Measurements from ENCODE around the gene KCTD18. TPM values are rescaled to one million over a fixed set of nuclear protein-coding genes. Genes with fewer than 3 reads are reported as not detected.

KCTD18 gene
- total and polyA plus RNA-seq, 2 of the 8 experiments (the other 6 are each of a cell fraction or from before 2014, with no cell fraction given), result 1.6 to 3.1 TPM

DNA sequence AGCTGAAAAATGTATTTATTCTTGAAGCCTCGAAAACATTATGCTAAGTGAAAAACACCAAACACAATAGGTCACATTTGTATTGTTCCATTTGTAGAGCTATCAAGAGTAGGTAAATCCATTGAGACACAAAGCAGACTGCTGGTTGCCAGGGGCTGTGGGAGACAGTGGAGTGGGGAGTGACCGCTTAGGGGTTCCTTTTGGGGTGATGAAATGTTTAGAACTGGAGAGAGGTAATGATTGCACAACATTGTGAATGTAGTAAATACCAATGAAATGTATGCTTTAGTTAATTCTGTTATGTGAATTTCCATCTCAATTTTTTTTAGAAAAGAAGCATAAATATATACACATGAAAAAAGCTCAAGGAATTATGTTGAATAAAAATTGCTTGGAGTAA, 15.8 kb downstream of the KCTD18 start:
- H2BK20ac ChIP-seq (ENCODE audit: low read length), result no peak overlapping the region
- H3K9ac ChIP-seq (replicated peaks in 1 of 4; ENCODE audit: extremely low read depth in 1 of 4, low read depth in 3 of 4, low read length in 3 of 4), result no peak overlapping the region
- H3K4ac ChIP-seq (replicated peaks; ENCODE audit: insufficient read length, low read depth, low read length), result no peak overlapping the region
- H3K23ac ChIP-seq (ENCODE audit: insufficient read length), result no peak overlapping the region
- peaks cover 0 to 2% (median 0%) of the 10 kb centered on the region in 4 experiments; a peak in 2 of 7 replicates for H3K4me1 ChIP-seq (replicated peaks in 1 of 4; ENCODE audit: control insufficient read depth in 3 of 4, insufficient read depth in 4 of 4, low read length in 3 of 4)
- H3K36me3 ChIP-seq (ENCODE audit: control insufficient read depth in 2 of 4, insufficient read depth in 4 of 4, low read length in 3 of 4), result peaks cover 0 to 13% (median 0%) of the 10 kb centered on the region in 4 experiments; a peak in 2 of 8 replicates
- DNase-seq (ENCODE audit: low read depth in 1 of 2, low spot score in 2 of 2) (no peak), FAIRE-seq (no peak)
- no peak overlapping the region for H3K56ac ChIP-seq (replicated peaks; ENCODE audit: insufficient read length, low read depth, low read length)
- H2BK5ac ChIP-seq (ENCODE audit: low read depth, low read length), result no peak overlapping the region
- no peaks in the 10 kb centered on the region for H3K79me2 ChIP-seq (ENCODE audit: control insufficient read depth in 1 of 2, insufficient read depth in 2 of 2, low read length in 2 of 2)
- H3K27ac ChIP-seq (ENCODE audit: low read depth, low read length), result no peak overlapping the region
- no peak overlapping the region for H4K5ac ChIP-seq (ENCODE audit: insufficient read length, low read depth, low read length)
- WGBS, 2 experiments (ENCODE audit: extremely low coverage in 1 of 2, insufficient coverage in 1 of 2, insufficient read length in 1 of 2, insufficient replicate concordance in 2 of 2, low coverage in 1 of 2, low lambda C conversion rate in 2 of 2, missing lambda C conversion rate in 1 of 2), result 93% methylated on average over 2 of the region's 2 CpGs; no CpG with 5 or more reads in 1 of the 2 experiments
- ChIA-PET POLR2A (ENCODE audit: partially characterized antibody) (interaction anchor here (0.5 kb wide), 1 partner anchor 713 kb away, joined by 3 read pairs; no protein-coding TSS in a partner anchor), CTCF (ENCODE audit: partially characterized antibody) (interaction anchor here (0.9 to 2.3 kb wide), 6 partner anchors 10 to 520 kb away, joined by 3 to 36 read pairs (median 6); partner anchors contain the start of gene KCTD18)
- H3K9me3 ChIP-seq (ENCODE audit: insufficient read depth in 2 of 2, low read depth in 1 of 2, low read length in 1 of 2), result no peaks in the 10 kb centered on the region
- peak; percentile 29; the same call in 1 of the 2 replicates for TF ChIP-seq CEBPB (IDR thresholded peaks at IDR 0.05; ENCODE audit: low read depth, low read length)
- no peak for TF ChIP-seq GTF2F1 (IDR thresholded peaks at IDR 0.05; ENCODE audit: borderline replicate concordance, low read depth, low read length)
- H4K91ac ChIP-seq (replicated peaks; ENCODE audit: insufficient read length, low read length), result no peak overlapping the region
- H4K8ac ChIP-seq (ENCODE audit: extremely low read depth, insufficient read depth, low read length), result no peak overlapping the region
- H3K18ac ChIP-seq (ENCODE audit: extremely low read depth, low read length), result no peak overlapping the region
- no peaks in the 10 kb centered on the region; the same call in 1 of the 2 replicates for H3K23me2 ChIP-seq (ENCODE audit: low read depth, low read length)
- no peak overlapping the region for H3K4me2 ChIP-seq (ENCODE audit: insufficient read depth in 1 of 2, low read depth in 2 of 2, low read length in 2 of 2)
- H3K4me3 ChIP-seq (ENCODE audit: extremely low read depth in 1 of 4, insufficient read depth in 2 of 4, low read depth in 3 of 4, low read length in 4 of 4), result no peak overlapping the region
- no peak overlapping the region for H2AFZ ChIP-seq (ENCODE audit: low read length)
- no peaks in the 10 kb centered on the region for H3K79me1 ChIP-seq (ENCODE audit: low read depth, low read length)
- H2BK120ac ChIP-seq (replicated peaks; ENCODE audit: low read depth, low read length), result no peak overlapping the region
- H2BK15ac ChIP-seq (ENCODE audit: low read length), result no peak overlapping the region
- H2BK12ac ChIP-seq (ENCODE audit: low read depth, low read length), result no peak overlapping the region
- no peak overlapping the region for H3K14ac ChIP-seq (ENCODE audit: insufficient read length)
- no peaks in the 10 kb centered on the region for H4K20me1 ChIP-seq (replicated peaks in 1 of 2; ENCODE audit: control insufficient read depth in 1 of 2, insufficient read depth in 2 of 2, low read length in 2 of 2)
- no peak overlapping the region for H2AK5ac ChIP-seq (ENCODE audit: low read depth, low read length)
- no peaks in the 10 kb centered on the region for H3K27me3 ChIP-seq (replicated peaks in 1 of 4; ENCODE audit: control insufficient read depth in 3 of 4, extremely low read depth in 1 of 4, insufficient read depth in 3 of 4, low read length in 3 of 4)
